Liver (tissue), 3 donors: ENCODE data around the gene ABCA9.

Experiments used
- HNF4G ChIP-seq: IDR thresholded peaks from 2 replicates; pipeline ENCODE4 v1.6.1; 2016; ENCODE audit warnings: antibody characterized with exemption
- RAD21 ChIP-seq, 2 donors: IDR thresholded peaks; 2 replicates each; pipeline ENCODE4 v1.6.1; 2016; ENCODE audit warnings: antibody characterized with exemption in 2 of 2, mild to moderate bottlenecking in 2 of 2
- TF ChIP-seq, protein P1 (sequence below): IDR thresholded peaks from 2 replicates; pipeline ENCODE4 v1.6.1; 2016; ENCODE audit warnings: antibody characterized with exemption
- TF ChIP-seq, protein P2 (sequence below): IDR thresholded peaks from 2 replicates; pipeline ENCODE4 v1.6.1; 2016; ENCODE audit warnings: antibody characterized with exemption
- TF ChIP-seq, protein P3 (sequence below): fragments of 150-350 bp; IDR thresholded peaks from 2 replicates; pipeline ENCODE4 v1.5.1; 2017; ENCODE audit warnings: improper control_type of control experiment, low read depth, low read length; ENCODE audit not compliant: missing input control
- TF ChIP-seq, protein P4 (sequence below): IDR thresholded peaks from 2 replicates; pipeline ENCODE4 v1.6.1; 2016; ENCODE audit warnings: antibody characterized with exemption
- donor health status: healthy.
- donor health status: healthy.

DNA sequence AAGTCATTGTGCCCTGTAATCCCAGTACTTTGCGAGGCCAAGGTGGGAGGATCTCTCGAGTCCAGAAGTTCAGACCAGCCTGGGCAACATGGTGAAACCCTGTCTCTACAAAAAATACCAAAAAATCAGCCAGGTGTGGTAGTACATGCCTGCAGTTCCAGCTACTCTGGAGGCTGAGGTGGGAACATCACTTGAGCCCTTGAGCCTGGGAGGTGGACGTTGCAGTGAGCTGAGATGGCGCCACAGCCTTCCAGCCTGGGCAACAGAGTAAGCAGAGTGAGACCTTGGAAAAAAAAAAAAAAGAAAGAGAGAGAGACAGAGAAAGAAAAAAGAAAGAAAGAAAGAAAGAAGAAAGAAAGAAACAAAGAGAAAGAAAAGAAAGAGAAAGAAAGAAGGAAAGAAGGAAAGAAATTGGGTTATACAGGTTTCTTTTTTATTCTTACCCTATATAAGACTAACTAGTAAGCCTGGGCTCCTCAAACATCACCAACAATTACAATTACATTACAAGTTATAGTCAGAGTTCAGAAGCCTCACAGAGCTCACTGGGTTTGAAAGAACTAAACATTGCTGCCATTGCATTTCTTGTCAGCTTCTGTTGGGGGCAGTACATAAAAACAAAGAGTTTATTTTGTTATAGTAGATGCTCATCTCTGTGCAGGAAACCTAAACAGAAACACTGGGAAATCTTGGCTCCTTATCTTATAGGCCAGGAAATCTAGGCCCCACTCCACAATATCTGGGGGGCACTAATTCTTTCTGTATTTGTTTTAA is 6.7 kb upstream of the ABCA9 start:
- TF ChIP-seq, protein P1, sequence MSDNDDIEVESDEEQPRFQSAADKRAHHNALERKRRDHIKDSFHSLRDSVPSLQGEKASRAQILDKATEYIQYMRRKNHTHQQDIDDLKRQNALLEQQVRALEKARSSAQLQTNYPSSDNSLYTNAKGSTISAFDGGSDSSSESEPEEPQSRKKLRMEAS = no peak
- TF ChIP-seq, protein P2, sequence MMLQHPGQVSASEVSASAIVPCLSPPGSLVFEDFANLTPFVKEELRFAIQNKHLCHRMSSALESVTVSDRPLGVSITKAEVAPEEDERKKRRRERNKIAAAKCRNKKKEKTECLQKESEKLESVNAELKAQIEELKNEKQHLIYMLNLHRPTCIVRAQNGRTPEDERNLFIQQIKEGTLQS = no peak
- TF ChIP-seq RAD21 (IDR thresholded peaks at IDR 0.05) (peak in 1 of 2 donors; percentile 11), HNF4G (no peak)
- TF ChIP-seq, protein P3, sequence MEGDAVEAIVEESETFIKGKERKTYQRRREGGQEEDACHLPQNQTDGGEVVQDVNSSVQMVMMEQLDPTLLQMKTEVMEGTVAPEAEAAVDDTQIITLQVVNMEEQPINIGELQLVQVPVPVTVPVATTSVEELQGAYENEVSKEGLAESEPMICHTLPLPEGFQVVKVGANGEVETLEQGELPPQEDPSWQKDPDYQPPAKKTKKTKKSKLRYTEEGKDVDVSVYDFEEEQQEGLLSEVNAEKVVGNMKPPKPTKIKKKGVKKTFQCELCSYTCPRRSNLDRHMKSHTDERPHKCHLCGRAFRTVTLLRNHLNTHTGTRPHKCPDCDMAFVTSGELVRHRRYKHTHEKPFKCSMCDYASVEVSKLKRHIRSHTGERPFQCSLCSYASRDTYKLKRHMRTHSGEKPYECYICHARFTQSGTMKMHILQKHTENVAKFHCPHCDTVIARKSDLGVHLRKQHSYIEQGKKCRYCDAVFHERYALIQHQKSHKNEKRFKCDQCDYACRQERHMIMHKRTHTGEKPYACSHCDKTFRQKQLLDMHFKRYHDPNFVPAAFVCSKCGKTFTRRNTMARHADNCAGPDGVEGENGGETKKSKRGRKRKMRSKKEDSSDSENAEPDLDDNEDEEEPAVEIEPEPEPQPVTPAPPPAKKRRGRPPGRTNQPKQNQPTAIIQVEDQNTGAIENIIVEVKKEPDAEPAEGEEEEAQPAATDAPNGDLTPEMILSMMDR = no peak
- TF ChIP-seq, protein P4, sequence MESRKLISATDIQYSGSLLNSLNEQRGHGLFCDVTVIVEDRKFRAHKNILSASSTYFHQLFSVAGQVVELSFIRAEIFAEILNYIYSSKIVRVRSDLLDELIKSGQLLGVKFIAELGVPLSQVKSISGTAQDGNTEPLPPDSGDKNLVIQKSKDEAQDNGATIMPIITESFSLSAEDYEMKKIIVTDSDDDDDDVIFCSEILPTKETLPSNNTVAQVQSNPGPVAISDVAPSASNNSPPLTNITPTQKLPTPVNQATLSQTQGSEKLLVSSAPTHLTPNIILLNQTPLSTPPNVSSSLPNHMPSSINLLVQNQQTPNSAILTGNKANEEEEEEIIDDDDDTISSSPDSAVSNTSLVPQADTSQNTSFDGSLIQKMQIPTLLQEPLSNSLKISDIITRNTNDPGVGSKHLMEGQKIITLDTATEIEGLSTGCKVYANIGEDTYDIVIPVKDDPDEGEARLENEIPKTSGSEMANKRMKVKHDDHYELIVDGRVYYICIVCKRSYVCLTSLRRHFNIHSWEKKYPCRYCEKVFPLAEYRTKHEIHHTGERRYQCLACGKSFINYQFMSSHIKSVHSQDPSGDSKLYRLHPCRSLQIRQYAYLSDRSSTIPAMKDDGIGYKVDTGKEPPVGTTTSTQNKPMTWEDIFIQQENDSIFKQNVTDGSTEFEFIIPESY = no peak
